GM18873 (cell line): ENCODE measurements around the gene FKBP2.
A peak's percentile ranks its signal among the peaks of the same experiment; 100 is the strongest.

Source experiments
- ATAC-seq: cut with Tn5 transposase; IDR thresholded peaks from one replicate; pipeline ENCODE4 v1.9.1; 2021; ENCODE audit warnings: mild to moderate bottlenecking, moderate library complexity, moderate number of reproducible peaks; ENCODE audit not compliant: unreplicated experiment, low FRiP score

The FKBP2 gene

DNA sequence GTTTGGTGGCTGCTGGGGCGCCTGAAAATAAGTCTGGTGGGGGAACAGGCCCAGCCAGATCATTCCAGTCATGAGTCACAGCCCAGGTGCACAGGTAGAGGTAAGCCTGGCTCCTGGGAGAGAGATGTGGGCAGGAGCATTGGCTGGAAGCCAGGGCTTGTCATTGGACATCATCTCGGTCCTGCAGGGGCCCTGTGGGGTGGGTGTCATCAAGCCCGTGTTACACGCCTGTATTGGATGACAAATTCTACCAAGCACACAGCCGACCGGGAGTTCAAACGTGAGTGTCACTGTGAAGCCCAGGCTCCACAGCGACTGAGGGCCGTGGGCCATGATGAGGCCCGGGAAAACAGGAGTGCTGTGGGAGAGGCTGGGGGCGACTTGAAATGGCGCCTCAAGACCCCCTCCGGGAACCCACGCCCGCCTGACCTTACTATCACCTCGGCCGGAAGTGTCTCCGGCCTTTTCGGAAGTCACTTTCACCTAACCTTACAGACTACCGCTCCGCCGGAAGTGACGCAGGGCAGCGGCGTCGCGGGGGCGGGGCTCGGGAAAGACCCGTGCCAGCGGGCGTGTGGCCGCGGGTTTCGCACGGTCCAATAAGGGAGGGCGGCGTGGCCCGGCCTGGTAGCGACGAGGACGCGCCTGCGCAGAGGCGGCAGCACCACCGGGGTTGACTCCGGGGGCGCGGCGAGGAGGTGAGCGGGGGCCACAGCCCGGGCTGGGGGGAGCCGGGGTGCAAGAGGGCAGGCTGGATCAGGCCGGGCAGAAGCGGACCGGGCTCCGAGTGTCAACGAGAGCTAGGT, at the start of gene FKBP2:
FKBP2 (plus strand) TSS at position 661 of the 806 bp plus-strand sequence. CDS start 1,293 bp downstream, outside the sequence.
- ATAC-seq = peak; percentile 44

DNA sequence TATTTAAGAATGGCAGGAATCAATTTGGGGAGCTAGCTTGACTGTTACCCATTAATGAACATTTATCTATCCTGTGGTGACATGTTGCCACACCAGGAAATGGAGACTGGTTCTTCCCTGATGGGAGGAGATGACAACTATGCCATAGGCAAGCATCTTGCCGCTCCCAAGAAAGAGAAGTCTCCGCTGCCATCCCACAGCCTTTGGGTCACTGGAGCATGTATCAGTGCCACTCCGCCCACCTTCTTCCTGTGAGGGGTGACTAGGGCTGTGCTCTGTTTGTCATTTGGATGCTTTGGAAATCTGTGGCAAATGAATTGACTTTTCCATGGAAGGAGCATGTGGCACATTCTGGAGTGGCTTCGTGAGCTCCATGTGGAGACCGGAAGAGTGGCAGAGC, 48.5 kb upstream of the FKBP2 start:
- ATAC-seq = no peak

GRCh38 chr11:64196626-64197025, 44.3 kb upstream of the FKBP2 start:
- no peak for ATAC-seq

DNA sequence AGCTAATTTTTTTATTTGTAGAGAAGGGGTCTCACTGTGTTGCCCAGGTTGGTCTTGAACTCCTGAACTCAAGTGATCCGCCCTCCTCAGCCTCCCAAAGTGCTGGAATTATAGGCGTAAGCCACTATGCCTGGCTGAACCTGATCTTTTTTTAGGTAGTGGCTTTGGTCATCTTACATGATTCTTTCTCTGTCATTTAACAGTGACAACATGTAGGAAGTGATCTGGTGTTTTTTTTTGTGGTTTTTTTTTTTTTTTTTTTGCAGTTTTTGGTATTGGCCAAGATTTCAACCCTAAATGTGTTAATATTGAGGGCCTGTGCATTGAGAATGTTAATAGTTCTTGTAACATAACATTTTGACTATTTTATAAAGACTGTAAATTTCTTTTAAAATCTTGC, 42.4 kb upstream of the FKBP2 start:
- ATAC-seq = no peak

DNA sequence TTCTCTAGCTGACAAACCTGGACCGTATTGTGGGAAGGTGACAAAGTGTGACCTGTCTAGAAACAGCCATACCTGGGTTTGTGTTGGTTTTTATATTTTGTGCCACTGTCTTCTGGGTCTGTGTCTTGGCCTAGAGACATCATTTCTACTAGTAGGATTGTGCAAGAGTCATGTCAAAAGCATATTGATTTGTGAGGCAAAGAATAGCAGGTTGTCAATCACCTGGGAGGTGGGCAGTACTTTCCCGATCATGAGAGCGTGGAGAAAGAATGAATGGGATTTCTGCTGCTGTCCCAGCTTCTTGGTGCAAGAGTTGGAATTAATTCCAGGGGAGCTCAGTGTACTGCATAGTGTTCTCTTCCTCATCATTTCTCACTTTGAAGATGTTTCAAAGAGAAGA, 39.4 kb upstream of the FKBP2 start:
- ATAC-seq = no peak

DNA sequence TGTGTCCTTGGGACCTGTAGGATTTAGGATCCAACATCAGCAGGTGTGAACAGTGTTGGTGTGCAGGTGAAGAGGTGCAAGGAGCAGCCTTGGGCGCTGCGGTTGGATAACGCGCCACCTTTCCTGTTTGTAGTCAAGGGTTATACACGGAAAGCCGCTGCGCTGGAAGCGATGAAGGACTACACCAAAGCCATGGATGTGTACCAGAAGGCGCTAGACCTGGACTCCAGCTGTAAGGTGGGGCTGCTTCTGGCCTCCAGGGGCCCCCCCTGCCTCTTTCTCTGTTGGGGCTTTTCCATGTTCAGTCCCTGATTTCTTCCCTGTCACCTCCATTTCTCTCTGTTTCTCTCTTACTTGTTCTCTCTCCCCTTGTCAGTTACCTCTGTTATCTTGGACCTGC, 37.9 kb upstream of the FKBP2 start:
- ATAC-seq = no peak

DNA sequence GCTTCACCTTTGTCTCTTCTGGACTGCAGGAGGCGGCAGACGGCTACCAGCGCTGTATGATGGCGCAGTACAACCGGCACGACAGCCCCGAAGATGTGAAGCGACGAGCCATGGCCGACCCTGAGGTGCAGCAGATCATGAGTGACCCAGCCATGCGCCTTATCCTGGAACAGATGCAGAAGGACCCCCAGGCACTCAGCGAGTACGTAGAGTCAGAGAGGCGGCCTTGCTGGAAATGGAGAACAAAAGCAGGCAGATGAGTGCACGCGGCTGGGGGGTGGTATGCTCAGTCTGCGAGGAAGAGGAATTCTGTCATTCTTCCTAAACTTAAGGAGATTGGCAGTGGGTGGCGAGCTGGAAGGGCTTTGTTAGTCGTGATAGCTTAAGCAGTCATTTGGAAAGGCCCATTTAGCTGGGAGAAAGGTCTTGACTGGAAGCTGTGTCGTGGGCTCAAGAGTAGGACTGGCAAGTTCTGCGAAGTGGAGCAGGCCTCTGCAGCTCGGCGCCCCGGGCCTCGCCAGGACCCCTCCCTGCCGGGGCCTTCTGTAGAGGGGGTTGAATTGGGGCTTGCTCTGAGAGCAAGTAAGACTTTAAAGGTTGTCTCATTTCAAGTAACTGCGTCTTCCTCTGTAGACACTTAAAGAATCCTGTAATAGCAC, 37.3 kb upstream of the FKBP2 start:
- no peak for ATAC-seq

DNA sequence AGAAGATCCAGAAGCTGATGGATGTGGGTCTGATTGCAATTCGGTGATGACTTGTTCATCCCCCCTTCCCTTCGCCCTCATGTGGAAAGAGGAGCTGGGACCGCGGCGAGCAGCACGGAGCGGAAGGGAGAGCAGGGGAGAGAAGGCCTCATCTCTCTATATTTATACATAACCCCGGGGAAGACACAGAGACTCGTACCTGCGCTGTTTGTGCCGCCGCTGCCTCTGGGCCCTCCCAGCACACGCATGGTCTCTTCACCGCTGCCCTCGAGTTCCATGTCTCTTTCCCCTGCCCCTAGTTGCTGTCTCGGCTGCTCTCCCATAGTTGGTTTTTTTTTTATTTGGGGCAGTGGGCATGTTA, 36.8 kb upstream of the FKBP2 start:
- no peak for ATAC-seq

- ATAC-seq = no peak
These were observed 36.4 kb upstream of the FKBP2 start for GRCh38 chr11:64204464-64204989.

GRCh38 chr11:64206457-64207255, 34.2 kb upstream of the FKBP2 start, which contains the start of gene FERMT3:
Gene FERMT3, plus strand, starts transcription at chr11:64206721. Its CDS starts 644 bp downstream, at chr11:64207365.
- no peak for ATAC-seq

- peak; percentile 52 for ATAC-seq
These were observed 33.4 kb upstream of the FKBP2 start for GRCh38 chr11:64207256-64208085.

DNA sequence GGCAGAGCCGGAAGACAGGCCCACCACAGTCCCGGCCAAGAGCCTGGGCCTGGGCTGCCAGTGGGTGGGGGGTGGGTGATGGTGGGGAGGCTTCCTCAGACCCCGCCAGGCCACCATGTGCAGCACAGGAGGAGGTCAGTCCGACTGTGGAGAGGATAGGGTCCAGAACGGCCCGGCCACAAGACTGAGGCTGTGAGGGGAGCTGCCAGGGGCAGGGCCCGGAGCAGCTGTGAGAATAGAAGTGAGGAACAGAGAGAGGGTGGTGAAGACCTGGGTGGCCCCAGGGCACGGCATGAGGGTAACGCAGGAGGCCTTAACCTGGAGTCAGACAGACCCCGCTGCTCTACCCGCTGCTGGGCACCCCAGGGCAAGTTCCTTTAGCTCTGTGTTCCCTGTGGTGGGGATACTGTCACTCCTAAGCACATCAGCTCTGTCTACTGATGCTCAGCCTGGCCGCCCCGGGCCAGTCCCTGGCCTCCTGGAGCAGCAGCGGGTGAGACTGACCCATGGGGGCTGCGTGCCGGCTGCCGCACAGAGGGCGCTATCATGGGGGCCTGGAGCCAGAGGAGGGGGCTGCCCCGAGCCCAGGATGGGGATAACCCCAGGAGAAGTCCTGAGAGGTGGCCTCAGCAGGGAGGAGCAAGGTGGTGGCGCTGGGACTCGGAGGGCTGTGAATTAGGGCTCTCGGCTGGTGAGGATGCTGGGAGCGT, 32.7 kb upstream of the FKBP2 start:
- ATAC-seq = no peak

GRCh38 chr11:64208796-64209562, 31.9 kb upstream of the FKBP2 start:
- ATAC-seq = no peak

DNA sequence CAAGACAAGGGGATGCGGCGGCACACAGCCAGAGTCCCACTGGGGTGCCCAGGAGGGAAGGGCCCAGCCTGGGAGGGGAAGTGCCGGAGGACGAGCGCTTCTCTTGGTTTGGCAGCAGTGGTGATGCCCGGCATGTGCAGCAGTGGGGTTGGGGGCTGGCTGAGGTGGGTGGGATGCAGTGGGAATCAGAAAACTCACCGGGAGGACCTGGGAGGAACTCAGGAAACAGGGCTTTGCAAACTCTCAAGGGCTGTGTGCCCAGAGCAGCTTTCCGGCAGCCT, 31.4 kb upstream of the FKBP2 start:
- no peak for ATAC-seq

DNA sequence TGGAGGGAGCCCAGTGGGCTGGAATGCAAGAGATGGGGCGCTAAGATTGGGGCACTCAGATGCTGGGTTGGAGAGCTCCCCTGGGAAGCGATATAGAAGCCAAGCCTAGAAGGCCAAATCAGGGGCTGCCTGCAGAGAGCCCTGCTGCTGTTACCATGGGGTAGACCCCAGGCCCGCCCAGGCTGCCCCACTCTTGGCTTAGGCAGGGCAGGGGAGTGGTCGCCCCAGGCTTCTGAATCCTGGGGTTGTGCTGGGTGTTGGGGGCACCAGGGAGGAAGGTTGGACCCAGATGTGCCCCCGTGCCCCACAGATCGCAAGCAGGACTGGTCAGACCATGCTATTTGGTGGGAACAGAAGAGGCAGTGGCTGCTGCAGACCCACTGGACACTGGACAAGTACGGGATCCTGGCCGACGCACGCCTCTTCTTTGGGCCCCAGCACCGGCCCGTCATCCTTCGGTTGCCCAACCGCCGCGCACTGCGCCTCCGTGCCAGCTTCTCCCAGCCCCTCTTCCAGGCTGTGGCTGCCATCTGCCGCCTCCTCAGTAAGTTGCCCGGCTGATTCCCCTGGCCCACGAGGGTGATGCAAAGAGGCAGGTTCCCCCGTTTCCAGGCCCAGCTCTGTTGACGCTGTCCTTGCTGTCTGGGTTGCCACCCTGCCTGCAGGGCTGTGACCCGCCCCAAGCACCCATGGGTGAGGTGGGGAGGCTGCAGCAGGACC, 30.4 kb upstream of the FKBP2 start:
- ATAC-seq = no peak

DNA sequence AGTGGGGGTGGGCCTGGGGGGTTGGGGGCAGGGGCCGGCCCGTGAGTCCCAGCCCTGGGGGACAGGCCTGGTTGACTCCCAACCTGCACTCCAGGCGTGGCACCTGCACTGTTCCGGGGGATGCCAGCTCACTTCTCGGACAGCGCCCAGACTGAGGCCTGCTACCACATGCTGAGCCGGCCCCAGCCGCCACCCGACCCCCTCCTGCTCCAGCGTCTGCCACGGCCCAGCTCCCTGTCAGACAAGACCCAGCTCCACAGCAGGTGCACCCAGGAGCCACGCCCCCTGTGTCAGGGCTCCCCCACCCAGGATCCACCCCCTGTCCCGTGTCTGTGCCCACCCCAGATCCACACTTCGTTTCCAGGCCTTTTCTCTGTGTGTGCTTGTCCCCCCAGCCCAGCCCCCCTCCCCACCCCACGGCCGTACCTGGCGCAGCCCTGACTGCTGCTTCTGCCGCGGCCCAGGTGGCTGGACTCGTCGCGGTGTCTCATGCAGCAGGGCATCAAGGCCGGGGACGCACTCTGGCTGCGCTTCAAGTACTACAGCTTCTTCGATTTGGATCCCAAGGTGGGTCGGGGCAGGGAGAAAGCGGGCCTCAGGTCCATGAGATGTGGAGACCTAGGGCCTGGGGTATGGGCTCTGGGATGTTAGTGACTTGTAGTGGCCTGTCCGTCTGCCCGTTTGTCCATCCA, 29.6 kb upstream of the FKBP2 start:
- ATAC-seq = no peak

- ATAC-seq = no peak
These were observed 24.0 kb upstream of the FKBP2 start for GRCh38 chr11:64216879-64217278.
